HepG2 (cell line): ENCODE measurements around the gene ATXN2. TPM values are rescaled to one million over a fixed set of nuclear protein-coding genes. Genes with fewer than 3 reads are reported as not detected.

Experiments
- CEBPB ChIP-seq: IDR thresholded peaks from 2 replicates; pipeline ENCODE4 v1.6.1; 2011; ENCODE audit warnings: low read depth, low read length, improper control_type of control experiment, borderline replicate concordance
- DDIT3 ChIP-seq: sonication (generic); formaldehyde crosslinking; IDR thresholded peaks from 2 replicates; pipeline ENCODE4 v1.4.0; 2020; ENCODE audit warnings: mild to moderate bottlenecking, missing genetic modification reagents
- ELF3 ChIP-seq: IDR thresholded peaks from 2 replicates; pipeline ENCODE4 v1.6.1; 2016; ENCODE audit warnings: missing genetic modification reagents, missing compliant biosample characterization
- ETV6 ChIP-seq: sonication (generic); formaldehyde crosslinking; conservative IDR thresholded peaks from 2 replicates; pipeline ENCODE4 v1.4.0; 2020; ENCODE audit warnings: missing genetic modification reagents
- FOXA1 ChIP-seq, 2 experiments: fragments of 450-650 bp in 1 of 2; sonication (generic) in 1 of 2; formaldehyde crosslinking in 1 of 2; IDR thresholded peaks; 2 replicates each; pipeline versions ENCODE4 v1.4.0 to v1.6.1; 2016 to 2020; ENCODE audit warnings: missing genetic modification reagents in 1 of 2
- GRHL1 ChIP-seq: sonication (generic); formaldehyde crosslinking; conservative IDR thresholded peaks from 2 replicates; pipeline ENCODE4 v1.8.0; 2022; ENCODE audit warnings: missing genetic modification reagents
- HMGXB4 ChIP-seq, 2 experiments: sonication (generic) in 1 of 2; formaldehyde crosslinking in 1 of 2; IDR thresholded peaks; 2 replicates each; pipeline versions ENCODE4 v1.4.0 to v1.6.1; 2018 to 2020; ENCODE audit warnings: missing genetic modification reagents in 2 of 2, borderline replicate concordance in 1 of 2, low read depth in 1 of 2, mild to moderate bottlenecking in 1 of 2, missing biosample characterization in 1 of 2
- KLF15 ChIP-seq: sonication (generic); formaldehyde crosslinking; IDR thresholded peaks from 2 replicates; pipeline ENCODE4 v1.8.1; 2023; ENCODE audit warnings: borderline replicate concordance, mild to moderate bottlenecking, inconsistent platforms, missing genetic modification reagents, mixed read lengths
- KLF16 ChIP-seq, 2 experiments: sonication (generic) in 1 of 2; formaldehyde crosslinking in 1 of 2; IDR thresholded peaks; 2 replicates each; pipeline versions ENCODE4 v1.6.1 to v1.8.0; 2016 to 2023; ENCODE audit warnings: missing genetic modification reagents in 2 of 2, missing compliant biosample characterization in 1 of 2
- MED8 ChIP-seq: sonication (generic); formaldehyde crosslinking; IDR thresholded peaks from 2 replicates; pipeline ENCODE4 v1.8.1; 2023; ENCODE audit warnings: mild to moderate bottlenecking, missing genetic modification reagents; ENCODE audit not compliant: insufficient replicate concordance
- NFE2L1 ChIP-seq: sonication (generic); formaldehyde crosslinking; IDR thresholded peaks from 2 replicates; pipeline ENCODE4 v1.4.0; 2020; ENCODE audit warnings: missing genetic modification reagents, mild to moderate bottlenecking, borderline replicate concordance
- NFE2L2 ChIP-seq: fragments of 150-350 bp; IDR thresholded peaks from 2 replicates; pipeline ENCODE4 v1.6.1; 2014; ENCODE audit warnings: low read length
- NFIC ChIP-seq: IDR thresholded peaks from 2 replicates; pipeline ENCODE4 v1.6.1; 2012; ENCODE audit warnings: mild to moderate bottlenecking, low read length, inconsistent platforms
- RAD51 ChIP-seq: fragments of 450-650 bp; IDR thresholded peaks from 2 replicates; pipeline ENCODE4 v1.6.1; 2016; ENCODE audit warnings: borderline replicate concordance
- TCF7L2 ChIP-seq: IDR thresholded peaks from 2 replicates; pipeline ENCODE4 v1.6.1; 2011; ENCODE audit warnings: mild to moderate bottlenecking, low read depth, low read length, moderate library complexity
- THAP9 ChIP-seq: sonication (generic); formaldehyde crosslinking; IDR thresholded peaks from 2 replicates; pipeline ENCODE4; 2020; ENCODE audit warnings: missing genetic modification reagents, mild to moderate bottlenecking, borderline replicate concordance
- ZBTB1 ChIP-seq: sonication (generic); formaldehyde crosslinking; IDR thresholded peaks from 2 replicates; pipeline ENCODE4 v1.4.0; 2020; ENCODE audit warnings: missing genetic modification reagents, borderline replicate concordance
- ZBTB42 ChIP-seq: sonication (generic); formaldehyde crosslinking; IDR thresholded peaks from 2 replicates; pipeline ENCODE4 v1.5.0; 2020; ENCODE audit warnings: mild to moderate bottlenecking, missing genetic modification reagents
- ZFP41 ChIP-seq: sonication (generic); formaldehyde crosslinking; IDR thresholded peaks from 2 replicates; pipeline ENCODE4 v1.4.0; 2020; ENCODE audit warnings: mild to moderate bottlenecking, missing genetic modification reagents, borderline replicate concordance
- ZNF329 ChIP-seq: sonication (generic); formaldehyde crosslinking; IDR thresholded peaks from 2 replicates; pipeline ENCODE4 v1.9.0; 2021; ENCODE audit warnings: low read depth, mild to moderate bottlenecking, missing genetic modification reagents
- ZNF354B ChIP-seq: sonication (generic); formaldehyde crosslinking; IDR thresholded peaks from 2 replicates; pipeline ENCODE4 v1.8.0; 2022; ENCODE audit warnings: mild to moderate bottlenecking, missing genetic modification reagents
- ZNF547 ChIP-seq: sonication (generic); formaldehyde crosslinking; IDR thresholded peaks from 2 replicates; pipeline ENCODE4 v1.5.1; 2020; ENCODE audit warnings: mild to moderate bottlenecking, missing genetic modification reagents
- ZNF598 ChIP-seq: sonication (generic); formaldehyde crosslinking; IDR thresholded peaks from 2 replicates; pipeline ENCODE4 v1.5.1; 2020; ENCODE audit warnings: mild to moderate bottlenecking, missing genetic modification reagents, borderline replicate concordance
- polyA plus RNA-seq, 8 experiments: library from polyadenylated mRNA; depleted of rRNA in 3 of 8; stranded (reverse) in 7 of 8; unstranded in 1 of 8; fragments of >200 nt; fragmentation: Illumina TruSeq in 4 of 8; extraction: Trizol in 4 of 8; gene quantifications; 2 replicates each; pipeline versions ENCODE4 v1.2.1 to v1.2.3, GENCODE V29; 2011 to 2016; ENCODE audit warnings: low read depth in 4 of 8, missing spikeins in 1 of 8, mixed read lengths in 1 of 8; ENCODE audit not compliant: insufficient read depth in 1 of 8
- total RNA-seq, 5 experiments: library from RNA; depleted of rRNA; stranded (reverse); fragments of >200 nt; fragmentation: Illumina TruSeq; extraction: Trizol; gene quantifications; 2 replicates each; pipeline ENCODE4 v1.2.3, GENCODE V29; 2016; ENCODE audit warnings: low read depth in 1 of 5

The ATXN2 gene
- total and polyA plus RNA-seq, 2 of the 13 experiments (the other 11 are each of a cell fraction or from before 2014, with no cell fraction given) = 18.1 to 27.1 TPM

GRCh38 chr12:111405149-111405858, 193.8 kb downstream of the ATXN2 start (continued):
- TF ChIP-seq NFE2L2 (no peak), ZNF354B (CRISPR knock-in tag) (no peak), ZBTB42 (CRISPR knock-in tag) (no peak), ELF3 (CRISPR knock-in tag) (no peak), HMGXB4 (CRISPR knock-in tag; IDR thresholded peaks at IDR 0.05; ENCODE audit: borderline replicate concordance in 1 of 2, low read depth in 1 of 2) (peak; percentile 66 to 84; a peak in 3 of 4 replicates), RAD51 (peak; percentile 65), ZBTB1 (no peak), DDIT3 (no peak), KLF16 (CRISPR knock-in tag; IDR thresholded peaks at IDR 0.05) (peak in 1 of 2 experiments; percentile 88; a peak in 1 of 4 replicates), NFE2L1 (no peak), ZFP41 (no peak), CEBPB (peak; percentile 93), FOXA1 (IDR thresholded peaks at IDR 0.05) (no peak), FOXA1 (CRISPR knock-in tag; IDR thresholded peaks at IDR 0.05) (no peak), MED8 (CRISPR knock-in tag) (no peak), KLF15 (CRISPR knock-in tag) (no peak; the same call in 1 of the 2 replicates), TCF7L2 (no peak), ZNF329 (CRISPR knock-in tag) (no peak), ETV6 (CRISPR knock-in tag) (no peak), THAP9 (CRISPR knock-in tag) (peak; percentile 45; the same call in 1 of the 2 replicates), ZNF598 (CRISPR knock-in tag) (no peak), ZNF547 (CRISPR knock-in tag) (peak; percentile 58; the same call in 1 of the 2 replicates), GRHL1 (no peak), NFIC (no peak)
